Fibroblast of villous mesenchyme (primary cell): Measurements from ENCODE around the gene VANGL1. TPM values are rescaled to one million over a fixed set of nuclear protein-coding genes. Genes with fewer than 3 reads are reported as not detected.

Experiments
- DNase-seq: peaks from one replicate; pipeline ENCODE4 v3.0.0-alpha.2; 2010; ENCODE audit warnings: low read depth
- H3K4me3 ChIP-seq: 2 replicates; pipeline ENCODE4 v1.5.1; 2011; ENCODE audit warnings: low read depth, mild to moderate bottlenecking, low read length
- CTCF ChIP-seq: IDR thresholded peaks from 2 replicates; pipeline ENCODE4 v1.5.1; 2012; ENCODE audit warnings: low read depth, mild to moderate bottlenecking, low read length; ENCODE audit not compliant: insufficient read depth
- total RNA-seq: library from RNA; depleted of rRNA; stranded (reverse); fragments of >200 nt; gene quantifications from 2 replicates; pipeline ENCODE4 v1.2.3, GENCODE V29; 2012

Gene VANGL1
- total RNA-seq, 1 donor: 10.8 TPM

GRCh38 chr1:115666206-115666605 is 24.4 kb downstream of the VANGL1 start:
- no peak overlapping the region for H3K4me3 ChIP-seq
- no peak for TF ChIP-seq CTCF
- DNase-seq: no peak

- TF ChIP-seq CTCF: no peak
- no peak overlapping the region for H3K4me3 ChIP-seq
- no peak for DNase-seq
Observed at GRCh38 chr1:115666702-115667101, 24.9 kb downstream of the VANGL1 start.

- DNase-seq: peak; percentile 38
Observed at GRCh38 chr1:115668579-115668978, 26.8 kb downstream of the VANGL1 start.

GRCh38 chr1:115669002-115669673 is 27.4 kb downstream of the VANGL1 start:
- no peak for TF ChIP-seq CTCF
- DNase-seq: peak; percentile 73
- H3K4me3 ChIP-seq: no peak overlapping the region

More at GRCh38 chr1:115668579-115668978, 26.8 kb downstream of the VANGL1 start:
- no peak for TF ChIP-seq CTCF
- no peak overlapping the region for H3K4me3 ChIP-seq

- no peak overlapping the region for H3K4me3 ChIP-seq
- no peak for DNase-seq
- no peak for TF ChIP-seq CTCF
Observed at GRCh38 chr1:115669886-115670285, 28.1 kb downstream of the VANGL1 start.

GRCh38 chr1:115670476-115671175 is 28.9 kb downstream of the VANGL1 start:
- H3K4me3 ChIP-seq: no peak overlapping the region
- no peak for TF ChIP-seq CTCF
- DNase-seq: peak; percentile 56
